Endothelial cell of umbilical vein (primary cell): ENCODE data around the gene RBBP4.

Source experiments
- EZH2 ChIP-seq: IDR thresholded peaks from 2 replicates; pipeline ENCODE4 v1.6.1; 2012; ENCODE audit warnings: borderline replicate concordance, low read depth, mild to moderate bottlenecking, moderate library complexity, low read length, inconsistent platforms; ENCODE audit not compliant: severe bottlenecking
- GATA2 ChIP-seq: IDR thresholded peaks from 2 replicates; pipeline ENCODE4 v1.7.0; 2011; ENCODE audit warnings: low read depth, mild to moderate bottlenecking, moderate library complexity, mixed read lengths, low read length; ENCODE audit not compliant: insufficient read length, insufficient read depth
- POLR2A ChIP-seq: IDR thresholded peaks from 2 replicates; pipeline ENCODE4 v1.6.1; 2012; ENCODE audit warnings: low read depth, mild to moderate bottlenecking, control low read depth, low read length
- POLR2AphosphoS5 ChIP-seq: IDR thresholded peaks from 2 replicates; pipeline ENCODE4 v1.6.1; 2012; ENCODE audit warnings: low read depth, mild to moderate bottlenecking, control low read depth, low read length, moderate library complexity; ENCODE audit not compliant: insufficient read depth
- TF ChIP-seq, protein P1 (sequence below), 2 donors: IDR thresholded peaks; 1 replicate in 1 of 2; 2 replicates in 1 of 2; pipeline ENCODE4 v1.5.1; 2011; ENCODE audit warnings: low read length in 2 of 2, mild to moderate bottlenecking in 2 of 2, moderate library complexity in 2 of 2, control low read depth in 1 of 2, inconsistent platforms in 1 of 2, low read depth in 1 of 2; ENCODE audit not compliant: insufficient read depth in 1 of 2; ENCODE audit errors: extremely low read depth in 1 of 2
- TF ChIP-seq, protein P2 (sequence below): IDR thresholded peaks from 2 replicates; pipeline ENCODE4 v1.6.1; 2011; ENCODE audit not compliant: insufficient read depth, insufficient read length

DNA sequence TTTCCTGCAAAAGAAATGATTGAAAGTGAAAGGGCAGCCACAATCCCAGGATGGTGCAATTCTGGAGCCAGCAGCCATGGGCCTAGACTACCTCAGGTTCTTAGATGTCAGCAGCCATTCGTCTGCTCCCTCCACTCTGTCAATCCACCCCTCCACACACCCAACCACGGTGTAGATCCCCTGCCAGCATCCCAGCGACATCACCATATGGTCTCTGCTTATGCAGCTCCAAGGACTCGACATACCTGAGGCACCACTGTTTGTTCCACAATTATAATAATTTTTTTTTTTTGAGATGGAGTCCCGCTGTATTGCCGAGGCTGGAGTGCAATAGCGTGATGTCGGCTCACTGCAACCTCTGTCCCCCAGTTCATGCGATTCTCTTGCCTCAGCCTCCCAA, 45.0 kb downstream of the RBBP4 start:
- TF ChIP-seq, protein P1, sequence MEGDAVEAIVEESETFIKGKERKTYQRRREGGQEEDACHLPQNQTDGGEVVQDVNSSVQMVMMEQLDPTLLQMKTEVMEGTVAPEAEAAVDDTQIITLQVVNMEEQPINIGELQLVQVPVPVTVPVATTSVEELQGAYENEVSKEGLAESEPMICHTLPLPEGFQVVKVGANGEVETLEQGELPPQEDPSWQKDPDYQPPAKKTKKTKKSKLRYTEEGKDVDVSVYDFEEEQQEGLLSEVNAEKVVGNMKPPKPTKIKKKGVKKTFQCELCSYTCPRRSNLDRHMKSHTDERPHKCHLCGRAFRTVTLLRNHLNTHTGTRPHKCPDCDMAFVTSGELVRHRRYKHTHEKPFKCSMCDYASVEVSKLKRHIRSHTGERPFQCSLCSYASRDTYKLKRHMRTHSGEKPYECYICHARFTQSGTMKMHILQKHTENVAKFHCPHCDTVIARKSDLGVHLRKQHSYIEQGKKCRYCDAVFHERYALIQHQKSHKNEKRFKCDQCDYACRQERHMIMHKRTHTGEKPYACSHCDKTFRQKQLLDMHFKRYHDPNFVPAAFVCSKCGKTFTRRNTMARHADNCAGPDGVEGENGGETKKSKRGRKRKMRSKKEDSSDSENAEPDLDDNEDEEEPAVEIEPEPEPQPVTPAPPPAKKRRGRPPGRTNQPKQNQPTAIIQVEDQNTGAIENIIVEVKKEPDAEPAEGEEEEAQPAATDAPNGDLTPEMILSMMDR (IDR thresholded peaks at IDR 0.05; ENCODE audit: extremely low read depth in 1 of 2, insufficient read depth in 1 of 2, low read depth in 1 of 2, low read length in 2 of 2): no peak
- TF ChIP-seq GATA2 (no peak), POLR2A (no peak), POLR2AphosphoS5 (no peak), EZH2 (no peak)
- TF ChIP-seq, protein P2, sequence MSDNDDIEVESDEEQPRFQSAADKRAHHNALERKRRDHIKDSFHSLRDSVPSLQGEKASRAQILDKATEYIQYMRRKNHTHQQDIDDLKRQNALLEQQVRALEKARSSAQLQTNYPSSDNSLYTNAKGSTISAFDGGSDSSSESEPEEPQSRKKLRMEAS: no peak
